PFSK-1 (cell line): ENCODE results near the gene REPIN1.

Experiments used
- FOXP2 ChIP-seq: optimal IDR thresholded peaks from 2 replicates; pipeline ENCODE3; 2011; ENCODE audit warnings: borderline replicate concordance, control low read depth, inconsistent platforms; ENCODE audit not compliant: insufficient read depth; ENCODE audit errors: extremely low read length, extremely low read depth
- POLR2AphosphoS5 ChIP-seq: IDR thresholded peaks from 2 replicates; pipeline ENCODE4 v1.6.1; 2012; ENCODE audit warnings: low read depth, mild to moderate bottlenecking, control low read depth, low read length, moderate library complexity
- SIN3A ChIP-seq: IDR thresholded peaks from 2 replicates; pipeline ENCODE4 v1.6.1; 2012; ENCODE audit warnings: mild to moderate bottlenecking, low read length, moderate library complexity, borderline replicate concordance; ENCODE audit not compliant: insufficient read depth
- TAF1 ChIP-seq: IDR thresholded peaks from 2 replicates; pipeline ENCODE4 v1.6.1; 2012; ENCODE audit warnings: low read length, control low read depth, borderline replicate concordance; ENCODE audit not compliant: insufficient read depth

- TF ChIP-seq TAF1 = no peak
- TF ChIP-seq POLR2AphosphoS5 = no peak
- TF ChIP-seq SIN3A = no peak
- TF ChIP-seq FOXP2 = no peak
These were observed 2.0 kb downstream of the REPIN1 start for GRCh38 chr7:150370612-150371071.
